RPMI8226 (cell line): ENCODE results near the gene RHOBTB1.
A peak's percentile ranks its signal among the peaks of the same experiment; 100 is the strongest.
"Not testable (repeated sequence)": the region's sequence is repeated elsewhere in the genome, so short reads cannot be mapped to it uniquely, and the experiment has no call there.

Source experiments
- DNase-seq: peaks from one replicate; pipeline ENCODE4 v3.0.0-alpha.2; 2015

Gene RHOBTB1

DNA sequence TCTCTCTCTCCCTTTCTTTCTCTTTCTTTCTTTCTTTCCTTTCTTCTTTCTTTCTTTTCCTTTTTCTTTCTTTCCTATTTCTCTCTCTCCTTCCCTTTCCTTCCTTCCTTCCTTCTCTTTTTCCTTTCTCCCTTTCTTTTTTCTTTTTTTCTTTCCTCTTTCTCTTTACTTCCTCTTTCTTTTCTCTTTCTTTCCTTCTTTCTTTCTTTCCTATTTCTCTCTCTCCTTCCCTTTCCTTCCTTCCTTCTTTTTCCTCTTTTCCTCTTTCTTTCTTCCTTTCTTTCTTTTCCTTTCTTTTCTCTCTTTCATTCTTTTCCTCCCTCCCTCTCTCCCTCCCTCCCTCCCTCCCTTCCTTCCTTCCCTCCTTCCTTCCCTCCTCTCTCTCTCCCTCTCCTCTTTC, 81.5 kb downstream of the RHOBTB1 start:
- no peak for DNase-seq

DNA sequence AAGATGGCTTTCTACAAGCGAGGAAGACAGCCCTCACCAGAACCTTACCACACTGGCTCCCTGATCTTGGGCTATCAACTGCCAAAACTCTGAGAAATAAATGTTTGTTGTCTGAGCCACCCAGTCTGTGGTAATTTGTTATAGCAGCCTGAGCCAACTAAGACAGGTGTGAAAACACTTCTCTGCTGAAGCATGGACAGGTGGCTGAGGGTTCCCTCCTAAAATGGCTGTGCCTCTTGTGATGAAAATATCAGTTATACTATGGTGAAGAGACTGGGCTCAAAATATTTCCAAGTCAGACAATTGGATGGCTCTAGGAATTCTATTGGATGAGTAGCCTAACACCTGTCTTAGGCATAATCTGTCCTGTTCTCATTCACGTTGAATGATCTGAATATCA, 87.6 kb downstream of the RHOBTB1 start:
- no peak for DNase-seq

DNA sequence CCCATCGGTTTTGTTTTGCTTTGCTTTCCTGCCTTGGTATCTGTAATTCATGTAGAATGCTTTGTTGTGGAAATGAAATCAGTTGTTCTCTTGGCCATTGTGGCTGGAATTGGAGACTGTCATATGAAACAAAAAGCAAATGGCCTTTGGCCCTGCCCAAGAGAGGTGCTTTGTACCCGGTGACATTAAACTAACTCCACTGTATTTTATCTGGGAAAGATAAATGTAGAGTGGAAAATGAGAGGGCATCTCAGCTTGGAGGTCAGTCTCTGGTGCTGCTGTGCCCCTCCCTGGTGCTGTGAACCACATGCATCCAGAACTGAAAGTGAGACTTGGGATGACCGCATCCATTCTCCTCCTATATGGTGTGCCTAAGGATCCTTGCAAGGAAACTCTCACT, 90.3 kb downstream of the RHOBTB1 start:
- no peak for DNase-seq

DNA sequence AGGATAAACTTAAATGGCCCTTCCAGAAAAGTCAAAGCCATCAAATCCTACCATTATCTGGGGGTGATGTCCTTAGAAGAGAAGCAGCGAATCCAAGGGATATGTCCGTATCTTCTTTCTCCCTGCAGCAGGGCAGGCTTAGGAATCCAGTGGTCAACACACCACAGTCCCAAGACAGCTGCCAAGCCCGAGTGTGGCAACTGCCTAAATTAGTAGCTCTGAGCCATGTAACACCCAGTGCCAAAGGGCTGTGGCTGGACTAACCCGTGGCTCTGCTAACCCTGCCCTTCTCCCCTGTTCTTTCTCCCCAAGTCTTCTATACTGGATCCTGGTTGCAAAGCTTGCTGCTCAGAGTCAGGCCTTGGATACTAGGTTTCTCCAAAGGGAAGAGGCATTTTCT, 90.9 kb downstream of the RHOBTB1 start:
- DNase-seq = no peak

DNA sequence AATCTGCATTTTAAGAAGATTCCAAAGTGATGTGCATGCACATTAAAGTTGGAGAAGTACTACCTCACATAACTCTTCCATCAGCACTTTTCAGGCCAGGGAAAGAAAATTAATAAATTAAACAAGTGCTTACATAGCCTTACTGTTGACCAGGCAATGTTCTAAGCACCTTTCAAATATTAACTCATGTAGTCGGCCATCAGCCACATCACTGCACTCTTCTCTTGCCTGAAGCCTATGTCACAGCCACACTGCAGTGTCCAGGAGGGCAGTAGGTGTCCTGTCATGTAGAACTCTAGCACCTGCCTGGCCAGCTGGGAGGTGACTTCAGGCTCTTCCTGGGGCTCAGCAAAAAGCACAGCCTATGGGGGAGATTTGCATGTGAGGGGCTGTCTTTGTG, 94.2 kb downstream of the RHOBTB1 start:
- no peak for DNase-seq

DNA sequence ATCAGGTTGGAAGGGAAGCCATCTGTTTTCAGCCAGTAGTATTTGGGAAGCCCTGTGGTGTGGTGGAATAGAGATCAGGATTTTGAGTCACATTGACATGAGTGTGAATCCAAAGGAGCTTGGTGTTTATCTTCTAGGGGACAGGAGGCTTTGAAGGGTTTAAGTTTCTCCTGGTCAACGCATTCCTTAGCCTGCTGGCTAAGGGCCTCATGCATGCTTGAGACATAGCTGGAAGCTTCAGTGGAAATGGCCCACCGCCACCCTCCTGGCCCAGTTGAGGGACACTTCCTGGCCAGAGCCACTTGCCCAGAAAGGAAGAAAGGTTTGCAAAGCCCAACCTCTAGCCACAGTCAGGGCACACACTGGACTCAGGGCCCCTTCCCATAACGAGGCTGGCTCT, 94.8 kb downstream of the RHOBTB1 start:
- DNase-seq = no peak

DNA sequence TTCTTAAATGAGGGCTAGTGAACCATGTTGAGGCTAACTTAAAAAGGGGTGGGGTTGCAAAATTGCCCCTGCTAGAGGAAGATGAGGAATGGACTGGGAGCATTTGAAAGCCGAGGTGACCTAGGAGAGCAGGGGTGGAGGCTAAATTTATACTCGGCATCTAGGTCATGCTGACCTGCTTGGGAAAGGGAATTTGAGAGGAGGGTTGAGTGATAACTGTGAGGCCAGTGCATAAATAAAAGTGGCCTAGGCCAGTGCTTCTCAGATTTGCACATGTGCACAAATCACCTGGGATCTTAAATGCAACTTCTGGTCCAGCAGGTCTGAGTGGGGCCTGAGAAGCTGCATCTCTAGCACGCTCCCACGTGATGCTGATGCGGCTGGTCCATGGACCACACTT, 95.3 kb downstream of the RHOBTB1 start:
- DNase-seq = no peak

DNA sequence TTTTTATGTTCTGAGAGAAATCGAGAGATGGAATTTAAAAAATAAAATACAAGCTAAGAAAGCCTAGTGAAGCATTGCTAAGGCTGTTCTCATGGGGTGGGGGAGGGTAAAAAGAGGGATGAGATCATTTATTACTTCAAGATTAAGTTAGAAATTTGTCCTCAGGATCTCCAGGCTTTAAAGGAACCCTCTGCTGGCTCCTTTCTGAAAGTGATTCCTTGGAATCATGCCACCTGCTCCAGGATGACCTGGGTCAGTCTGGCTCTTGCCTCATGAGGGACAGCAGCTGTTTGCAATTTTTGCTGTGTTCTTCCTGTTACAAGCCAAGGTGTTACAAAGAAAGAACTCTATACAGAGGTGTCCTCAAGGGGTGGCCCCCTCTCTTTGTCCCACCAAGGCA, 95.9 kb downstream of the RHOBTB1 start:
- no peak for DNase-seq

DNA sequence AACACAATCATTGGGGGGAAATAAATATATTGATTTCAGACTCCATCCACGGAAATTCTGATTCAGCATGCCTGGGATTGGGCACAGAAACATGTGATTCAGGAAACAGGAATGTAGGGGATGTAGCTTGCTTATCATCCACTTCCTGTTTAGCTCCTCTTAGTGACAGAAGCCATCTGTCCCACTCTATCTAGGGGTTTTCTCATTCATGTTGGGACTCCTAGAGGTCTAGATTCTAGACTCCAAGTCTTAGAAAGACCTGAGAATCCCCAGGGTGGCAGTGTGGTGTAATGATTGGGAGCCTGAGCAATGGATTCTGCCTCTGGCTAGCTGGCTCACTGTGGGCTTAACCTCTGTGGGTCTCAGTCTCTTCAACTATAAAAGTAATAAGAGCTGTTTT, 97.8 kb downstream of the RHOBTB1 start:
- DNase-seq = no peak

DNA sequence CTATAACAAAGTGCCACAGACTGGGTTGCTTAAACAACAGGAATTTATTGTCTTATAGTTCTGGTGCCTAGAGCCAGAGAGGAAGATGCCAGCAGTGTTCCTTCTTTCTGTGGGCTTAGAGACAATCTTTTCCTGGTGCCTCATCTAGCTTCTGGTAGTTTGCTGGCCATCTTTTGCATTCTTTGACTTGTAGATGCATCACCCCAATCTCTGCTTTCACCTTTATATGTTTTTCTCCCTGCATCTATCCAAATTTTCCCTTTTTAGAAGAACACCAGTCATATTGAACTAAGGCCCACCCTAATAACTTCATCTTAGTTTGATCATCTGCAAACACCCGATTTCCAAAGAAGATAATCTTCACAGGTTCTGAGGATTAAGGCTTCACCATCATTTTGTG, 98.9 kb downstream of the RHOBTB1 start:
- no peak for DNase-seq

DNA sequence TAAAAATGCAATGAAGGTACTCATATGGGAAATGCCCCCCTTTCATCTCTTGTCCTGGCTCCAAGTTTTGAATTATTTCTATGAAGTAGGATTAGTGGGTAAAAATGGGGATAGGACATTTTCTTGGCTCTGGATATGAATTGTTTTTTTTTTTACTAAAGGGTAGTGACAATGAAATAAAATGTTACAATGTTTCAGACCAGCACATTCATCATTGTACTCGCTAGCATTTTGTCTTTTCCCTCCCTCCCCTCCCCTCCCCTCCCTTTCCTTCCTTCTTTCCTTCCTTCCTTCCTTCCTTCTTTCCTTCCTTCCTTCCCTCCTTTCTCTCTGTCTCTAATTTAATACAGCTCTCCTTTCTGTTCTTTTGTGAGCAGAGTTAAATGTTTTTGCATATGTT, 101.3 kb downstream of the RHOBTB1 start:
- no peak for DNase-seq

DNA sequence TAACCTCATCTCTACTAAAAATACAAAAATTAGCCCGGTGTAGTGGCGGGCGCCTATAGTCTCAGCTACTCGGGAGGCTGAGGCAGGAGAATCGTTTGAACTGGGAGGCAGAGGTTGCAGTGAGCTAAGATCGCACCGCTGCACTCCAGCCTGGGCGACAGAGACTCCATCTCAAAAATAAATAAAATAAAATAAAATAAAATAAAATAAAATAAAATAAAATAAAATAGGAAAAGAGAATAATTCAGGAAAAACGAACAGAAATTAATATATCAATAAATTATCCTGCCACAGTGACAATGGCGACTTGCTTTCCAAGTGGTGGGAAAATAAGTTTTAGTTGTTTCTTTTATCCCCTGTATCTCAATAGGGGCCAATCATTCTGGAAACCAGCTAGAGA, 102.8 kb downstream of the RHOBTB1 start:
- not testable (repeated sequence) for DNase-seq

DNA sequence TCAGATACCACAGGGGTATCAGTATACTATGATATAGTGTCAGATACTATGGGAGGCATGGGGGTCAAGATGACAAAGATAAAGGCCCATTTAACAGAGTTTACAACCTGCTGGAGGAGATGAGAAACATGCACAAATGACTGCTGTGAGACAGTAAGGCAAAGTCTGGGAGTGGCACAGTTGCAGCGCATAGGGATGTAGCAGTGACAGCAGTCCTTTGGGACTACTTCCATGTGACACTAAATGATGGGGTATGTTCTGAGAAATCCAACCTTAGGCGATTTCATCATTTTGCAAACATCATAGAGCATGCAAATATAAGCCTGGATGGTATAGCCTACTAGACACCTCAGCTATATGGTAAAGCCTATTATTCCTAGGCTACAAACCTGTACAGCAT, 108.9 kb downstream of the RHOBTB1 start:
- DNase-seq = no peak

DNA sequence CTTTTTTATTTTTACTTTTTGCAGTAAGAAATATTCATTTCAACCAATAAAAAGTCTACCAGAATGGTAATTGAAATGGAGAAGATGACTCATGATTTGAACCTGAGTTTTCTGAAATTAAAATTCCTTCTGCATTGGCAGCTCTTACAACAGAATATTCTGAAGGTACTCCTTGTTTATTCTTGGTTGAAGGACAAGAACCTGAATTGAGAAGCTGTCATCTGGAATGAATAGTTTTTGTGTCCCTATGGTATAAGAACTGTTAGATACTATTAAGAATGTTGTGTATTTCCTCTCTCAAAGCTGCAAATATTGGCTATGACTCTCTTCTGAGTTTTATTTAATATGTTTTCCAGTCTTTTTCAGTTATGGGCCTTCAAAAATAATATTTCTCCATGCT, 109.6 kb downstream of the RHOBTB1 start:
- no peak for DNase-seq

DNA sequence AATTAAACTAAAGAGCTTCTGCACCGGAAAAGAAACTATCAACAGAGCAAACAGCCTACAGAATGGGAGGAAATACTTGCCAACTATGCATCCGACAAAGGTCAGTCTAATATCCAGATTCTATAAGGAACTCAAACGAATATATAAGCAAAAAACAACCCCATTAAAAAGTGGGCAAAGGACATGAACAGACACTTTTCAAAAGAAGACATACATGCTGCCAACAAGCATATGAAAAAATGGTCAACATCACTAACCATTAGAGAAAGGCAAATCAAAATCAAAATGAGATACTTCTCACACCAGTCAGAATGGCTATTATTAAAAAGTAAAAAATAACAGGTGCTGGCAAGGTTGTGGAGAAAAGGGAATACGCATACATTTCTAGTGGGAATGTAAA, 111.8 kb downstream of the RHOBTB1 start:
- DNase-seq = not testable (repeated sequence)

DNA sequence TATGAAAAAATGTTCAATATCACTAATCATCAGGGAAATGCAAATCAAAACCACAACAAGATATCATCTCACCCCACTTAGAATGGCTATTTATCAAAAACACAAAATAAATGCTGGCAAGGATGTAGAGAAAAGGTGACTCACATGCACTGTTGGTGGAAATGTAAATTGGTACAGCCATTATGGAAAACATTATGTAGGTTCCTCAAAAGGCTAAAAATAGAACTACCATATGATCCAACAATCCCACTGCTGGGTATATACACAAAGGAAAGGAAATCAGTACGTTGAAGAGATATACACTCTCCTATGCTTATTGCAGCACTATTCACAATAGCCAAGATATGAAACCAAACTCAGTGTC, 115.5 kb downstream of the RHOBTB1 start:
- DNase-seq = no peak

DNA sequence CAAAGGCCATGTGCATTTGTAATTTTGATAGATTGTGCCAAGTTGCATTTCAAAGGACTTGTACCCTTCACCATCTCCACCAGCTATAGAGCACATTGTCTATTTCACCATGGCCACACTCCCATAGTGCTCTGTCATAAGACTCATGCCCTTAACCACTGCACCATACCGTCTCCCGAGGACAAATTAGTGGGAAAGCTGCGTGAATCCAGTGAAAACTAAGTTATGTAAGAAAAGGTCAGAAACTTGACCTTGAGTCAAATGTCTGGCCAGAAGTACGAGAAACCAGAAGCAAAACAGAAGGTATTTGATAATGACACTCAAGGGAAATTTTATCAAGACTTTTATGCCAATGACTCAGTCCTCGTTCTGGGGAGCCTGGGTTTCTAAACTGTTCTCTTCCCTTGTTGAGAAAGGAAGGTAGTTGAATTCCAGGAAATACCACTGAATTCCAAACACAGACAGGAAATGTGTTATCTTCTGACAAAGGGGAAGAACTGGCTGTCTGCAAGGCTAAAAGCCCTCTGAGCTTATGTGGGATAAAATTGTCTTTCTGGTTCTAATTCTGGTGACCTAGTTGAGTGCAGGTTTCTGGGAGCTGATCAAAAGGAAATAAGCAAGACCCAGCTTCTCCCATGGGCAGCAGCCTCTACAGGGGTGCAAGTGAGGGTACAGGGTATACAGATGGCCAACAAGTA, 116.0 kb downstream of the RHOBTB1 start:
- DNase-seq = no peak

DNA sequence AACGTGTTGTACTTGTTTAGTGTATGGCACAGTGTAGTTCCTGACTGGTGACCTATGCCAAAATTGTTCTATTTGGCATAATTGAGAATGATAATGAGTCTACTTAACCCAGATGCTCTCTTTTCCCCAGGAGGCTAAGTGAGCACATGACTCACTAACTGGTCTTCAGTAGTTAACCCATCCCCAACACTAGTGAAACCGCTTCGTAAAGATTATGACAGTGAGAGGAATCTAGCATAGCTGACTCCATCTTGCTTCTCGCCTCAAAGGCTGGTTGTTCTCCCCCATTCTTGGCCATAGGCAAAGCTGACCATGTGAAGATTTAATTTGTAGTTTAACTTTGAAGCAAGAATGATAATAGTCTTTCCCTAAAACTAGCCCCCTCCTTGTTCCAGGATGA, 118.5 kb downstream of the RHOBTB1 start:
- no peak for DNase-seq

DNA sequence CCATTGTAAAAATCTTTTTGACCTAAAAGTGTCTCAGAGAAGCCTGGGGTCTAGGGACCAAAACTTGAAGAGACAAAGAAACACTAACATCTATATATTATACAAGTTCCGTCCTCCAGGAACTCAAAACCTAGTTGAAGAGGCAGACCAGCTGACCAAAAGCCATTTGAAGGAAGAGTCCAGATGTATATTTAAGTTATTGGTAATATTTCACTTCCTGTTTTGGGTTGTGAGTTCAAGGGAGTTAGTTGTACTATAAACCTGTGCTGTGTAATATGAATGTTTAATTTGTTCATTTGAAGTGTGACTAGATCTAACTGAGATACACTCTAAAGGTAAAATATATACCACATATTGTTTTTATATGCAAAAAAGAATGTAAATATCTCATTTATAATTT, 120.7 kb downstream of the RHOBTB1 start:
- DNase-seq = no peak

DNA sequence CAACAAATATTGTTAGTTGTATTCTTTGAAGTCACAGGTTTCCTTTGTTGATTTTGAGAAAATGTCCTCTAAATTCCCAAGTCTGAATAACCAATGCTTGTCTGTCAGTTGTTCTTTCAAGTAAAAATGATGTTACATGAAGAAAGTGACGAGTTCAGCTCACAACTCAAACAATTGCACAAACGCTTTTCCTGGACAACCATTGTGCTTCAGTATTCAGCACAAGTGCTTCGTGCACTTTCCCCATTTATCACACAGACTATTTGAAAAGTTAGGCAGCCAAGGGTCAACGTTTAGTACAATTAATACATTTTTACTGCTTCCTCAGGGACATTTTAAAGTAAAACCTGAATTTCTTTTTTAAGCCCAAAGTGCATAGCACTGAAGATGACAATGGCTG, 121.2 kb downstream of the RHOBTB1 start:
- no peak for DNase-seq

DNA sequence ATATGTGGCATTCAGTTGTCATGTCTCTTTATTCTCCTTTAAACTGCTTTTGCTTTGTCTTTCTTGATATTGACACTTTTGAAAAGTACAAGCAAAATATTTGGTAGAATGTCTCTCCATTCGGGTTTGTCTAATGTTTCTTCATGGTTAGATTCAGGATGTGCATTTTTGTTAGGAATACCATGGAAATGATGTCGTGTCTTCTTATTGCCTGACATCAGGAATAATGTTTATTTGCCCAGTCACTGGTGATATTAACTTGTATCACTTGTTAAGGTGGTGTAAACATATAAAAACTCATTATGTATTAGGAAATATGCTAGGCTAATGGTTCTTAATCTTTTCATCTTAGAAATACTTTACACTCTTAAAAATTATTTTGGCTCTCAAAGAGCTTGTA, 122.3 kb downstream of the RHOBTB1 start:
- no peak for DNase-seq

DNA sequence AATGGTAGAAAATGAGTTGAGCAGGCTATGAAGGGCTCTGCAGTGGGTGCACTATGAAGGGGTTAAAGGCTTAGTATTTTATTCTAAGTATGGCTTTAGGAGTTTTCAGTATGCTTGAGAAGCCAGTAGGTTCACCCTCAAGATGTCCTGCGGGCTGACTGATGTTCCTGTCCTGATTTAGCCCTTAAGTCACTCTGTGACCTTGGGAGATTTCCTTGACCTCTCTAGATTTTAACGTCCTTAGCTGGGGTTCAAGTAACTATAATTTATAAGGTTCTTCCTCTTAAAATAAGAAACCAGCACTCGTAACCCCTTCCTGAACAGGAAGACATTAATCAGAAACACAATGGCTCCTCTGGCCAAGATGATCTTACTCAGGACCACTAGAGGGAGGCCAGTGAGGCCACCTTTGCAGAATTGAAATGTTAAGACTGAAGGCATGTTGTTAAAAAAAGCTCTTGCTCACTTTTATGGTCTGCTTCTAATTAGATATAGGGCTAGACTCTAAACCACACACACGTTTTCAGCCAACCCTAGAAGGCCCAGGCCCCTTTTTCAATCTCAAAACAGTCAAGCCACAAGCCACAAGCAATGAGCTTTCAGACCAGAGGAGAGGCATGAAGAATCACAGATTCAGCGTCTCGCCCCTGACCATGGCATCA, 123.8 kb downstream of the RHOBTB1 start:
- peak; percentile 11 for DNase-seq
